Lower leg skin (tissue), 3 donors: Measurements from ENCODE around the gene CASK.

ENCODE experiments used
- POLR2A ChIP-seq, 2 donors: fragments of 450-650 bp; IDR thresholded peaks; one replicate each; pipeline ENCODE4 v1.6.1; 2016 to 2017; ENCODE audit warnings: antibody characterized with exemption in 2 of 2, mild to moderate bottlenecking in 1 of 2, moderate library complexity in 1 of 2
- TF ChIP-seq, protein P1 (sequence below), 3 donors: fragments of 450-650 bp; IDR thresholded peaks; one replicate each; pipeline ENCODE4 v1.5.1; 2016; ENCODE audit warnings: antibody characterized with exemption in 3 of 3, mild to moderate bottlenecking in 3 of 3, moderate library complexity in 2 of 3

GRCh38 chrX:41946989-41947612 lies 23.7 kb upstream of the CASK start:
- TF ChIP-seq, protein P1, sequence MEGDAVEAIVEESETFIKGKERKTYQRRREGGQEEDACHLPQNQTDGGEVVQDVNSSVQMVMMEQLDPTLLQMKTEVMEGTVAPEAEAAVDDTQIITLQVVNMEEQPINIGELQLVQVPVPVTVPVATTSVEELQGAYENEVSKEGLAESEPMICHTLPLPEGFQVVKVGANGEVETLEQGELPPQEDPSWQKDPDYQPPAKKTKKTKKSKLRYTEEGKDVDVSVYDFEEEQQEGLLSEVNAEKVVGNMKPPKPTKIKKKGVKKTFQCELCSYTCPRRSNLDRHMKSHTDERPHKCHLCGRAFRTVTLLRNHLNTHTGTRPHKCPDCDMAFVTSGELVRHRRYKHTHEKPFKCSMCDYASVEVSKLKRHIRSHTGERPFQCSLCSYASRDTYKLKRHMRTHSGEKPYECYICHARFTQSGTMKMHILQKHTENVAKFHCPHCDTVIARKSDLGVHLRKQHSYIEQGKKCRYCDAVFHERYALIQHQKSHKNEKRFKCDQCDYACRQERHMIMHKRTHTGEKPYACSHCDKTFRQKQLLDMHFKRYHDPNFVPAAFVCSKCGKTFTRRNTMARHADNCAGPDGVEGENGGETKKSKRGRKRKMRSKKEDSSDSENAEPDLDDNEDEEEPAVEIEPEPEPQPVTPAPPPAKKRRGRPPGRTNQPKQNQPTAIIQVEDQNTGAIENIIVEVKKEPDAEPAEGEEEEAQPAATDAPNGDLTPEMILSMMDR (IDR thresholded peaks at IDR 0.05): no peak
- TF ChIP-seq POLR2A (IDR thresholded peaks at IDR 0.05): no peak
